Liver (tissue), 9 donors: ENCODE data around the gene GAB2. TPM values are rescaled to one million over a fixed set of nuclear protein-coding genes. Genes with fewer than 3 reads are reported as not detected.

Source experiments
- DNase-seq: peaks from one replicate; pipeline ENCODE4 v3.0.0-alpha.2; 2017; ENCODE audit warnings: low spot score
- H3K27ac ChIP-seq, 2 donors: one replicate each; pipeline ENCODE4 v1.7.0; 2013; ENCODE audit warnings: inconsistent platforms in 2 of 2, low read length in 2 of 2, control low read depth in 1 of 2, low read depth in 1 of 2, mild to moderate bottlenecking in 1 of 2
- H3K27me3 ChIP-seq, 4 donors: one replicate each; pipeline versions ENCODE4 v1.6.1 to v1.7.0; 2013; ENCODE audit warnings: low read length in 3 of 4, inconsistent platforms in 1 of 4, mild to moderate bottlenecking in 1 of 4, moderate library complexity in 1 of 4; ENCODE audit not compliant: control insufficient read depth in 4 of 4, insufficient read depth in 4 of 4
- H3K36me3 ChIP-seq, 4 donors: one replicate each; pipeline versions ENCODE4 v1.6.1 to v1.7.0; 2013; ENCODE audit warnings: low read length in 3 of 4, mild to moderate bottlenecking in 3 of 4, low read depth in 1 of 4, moderate library complexity in 1 of 4; ENCODE audit not compliant: control insufficient read depth in 4 of 4, insufficient read depth in 3 of 4
- H3K4me1 ChIP-seq, 4 donors: one replicate each; pipeline versions ENCODE4 v1.6.1 to v1.7.0; 2013; ENCODE audit warnings: low read length in 3 of 4, mild to moderate bottlenecking in 3 of 4, moderate library complexity in 1 of 4; ENCODE audit not compliant: control insufficient read depth in 4 of 4, insufficient read depth in 4 of 4
- H3K4me3 ChIP-seq, 3 donors: one replicate each; pipeline versions ENCODE4 v1.6.1 to v1.7.0; 2013; ENCODE audit warnings: low read length in 3 of 3, control low read depth in 1 of 3, low read depth in 1 of 3, mild to moderate bottlenecking in 1 of 3
- H3K9ac ChIP-seq, 2 donors: one replicate each; pipeline ENCODE4 v1.7.0; 2013; ENCODE audit warnings: low read length in 2 of 2, mild to moderate bottlenecking in 2 of 2, moderate library complexity in 2 of 2, control low read depth in 1 of 2, low read depth in 1 of 2
- H3K9me3 ChIP-seq, 4 donors: one replicate each; pipeline versions ENCODE4 v1.6.1 to v1.7.0; 2013; ENCODE audit warnings: low read length in 3 of 4; ENCODE audit not compliant: control insufficient read depth in 4 of 4
- EGR1 ChIP-seq, 2 donors: IDR thresholded peaks; 2 replicates each; pipeline ENCODE4 v1.6.1; 2016 to 2018; ENCODE audit warnings: antibody characterized with exemption in 2 of 2, low read depth in 2 of 2
- FOXA1 ChIP-seq: IDR thresholded peaks from 2 replicates; pipeline ENCODE4 v1.6.1; 2016; ENCODE audit warnings: antibody characterized with exemption
- FOXA2 ChIP-seq: IDR thresholded peaks from 2 replicates; pipeline ENCODE4 v1.6.1; 2016; ENCODE audit warnings: antibody characterized with exemption
- GABPA ChIP-seq, 2 donors: IDR thresholded peaks in 1 of 2; conservative IDR thresholded peaks in 1 of 2; 2 replicates each; pipeline ENCODE4 v1.6.1; 2016; ENCODE audit warnings: antibody characterized with exemption in 2 of 2, mild to moderate bottlenecking in 1 of 2, moderate library complexity in 1 of 2
- HNF4A ChIP-seq, 2 donors: conservative IDR thresholded peaks; 2 replicates each; pipeline ENCODE4 v1.6.1; 2016; ENCODE audit warnings: antibody characterized with exemption in 2 of 2, mild to moderate bottlenecking in 2 of 2
- HNF4G ChIP-seq: IDR thresholded peaks from 2 replicates; pipeline ENCODE4 v1.6.1; 2016; ENCODE audit warnings: antibody characterized with exemption
- JUND ChIP-seq, 2 donors: IDR thresholded peaks; 2 replicates each; pipeline ENCODE4 v1.6.1; 2016; ENCODE audit warnings: antibody characterized with exemption in 2 of 2
- NR2F2 ChIP-seq: IDR thresholded peaks from 2 replicates; pipeline ENCODE4 v1.6.1; 2016; ENCODE audit warnings: antibody characterized with exemption
- RAD21 ChIP-seq, 2 donors: IDR thresholded peaks; 2 replicates each; pipeline ENCODE4 v1.6.1; 2016; ENCODE audit warnings: antibody characterized with exemption in 2 of 2, mild to moderate bottlenecking in 2 of 2
- RXRA ChIP-seq, 2 donors: IDR thresholded peaks; 2 replicates each; pipeline ENCODE4 v1.6.1; 2017 to 2018; ENCODE audit warnings: antibody characterized with exemption in 2 of 2, mild to moderate bottlenecking in 1 of 2
- SP1 ChIP-seq: IDR thresholded peaks from 2 replicates; pipeline ENCODE4 v1.6.1; 2018; ENCODE audit warnings: antibody characterized with exemption, mild to moderate bottlenecking
- TAF1 ChIP-seq: conservative IDR thresholded peaks from 2 replicates; pipeline ENCODE4 v1.6.1; 2016; ENCODE audit warnings: antibody characterized with exemption, mild to moderate bottlenecking
- YY1 ChIP-seq: IDR thresholded peaks from 2 replicates; pipeline ENCODE4 v1.6.1; 2016; ENCODE audit warnings: antibody characterized with exemption, mild to moderate bottlenecking
- WGBS: extraction: QIAGEN DNeasy Blood & Tissue Kit; methylation state at CpG from one replicate; pipeline ENCODE4 v1.1.7; 2013; 5-methylcytosine and 5-hydroxymethylcytosine counted together
- polyA plus RNA-seq, 2 donors: library from polyadenylated mRNA; stranded (reverse) in 1 of 2; unstranded in 1 of 2; fragments of 200-250 nt in 1 of 2; fragments of >200 nt in 1 of 2; fragmentation: Nextera tagmentation in 1 of 2; extraction: Ambion mirVana in 1 of 2; gene quantifications; one replicate each; pipeline versions ENCODE4 v1.2.1 to v1.2.3, GENCODE V29; 2013 to 2015
- total RNA-seq, 2 donors: library from RNA; depleted of rRNA; stranded (reverse); fragments of >200 nt; gene quantifications; one replicate each; pipeline ENCODE4 v1.2.3, GENCODE V29; 2014
- TF ChIP-seq, protein P1 (sequence below): IDR thresholded peaks from 2 replicates; pipeline ENCODE4 v1.6.1; 2016; ENCODE audit warnings: antibody characterized with exemption
- TF ChIP-seq, protein P2 (sequence below): IDR thresholded peaks from 2 replicates; pipeline ENCODE4 v1.6.1; 2016; ENCODE audit warnings: antibody characterized with exemption, mild to moderate bottlenecking
- TF ChIP-seq, protein P3 (sequence below): IDR thresholded peaks from 2 replicates; pipeline ENCODE4 v1.6.1; 2016; ENCODE audit warnings: antibody characterized with exemption
- TF ChIP-seq, protein P4 (sequence below): IDR thresholded peaks from 2 replicates; pipeline ENCODE4 v1.6.1; 2016; ENCODE audit warnings: antibody characterized with exemption
- TF ChIP-seq, protein P5 (sequence below): fragments of 150-350 bp; IDR thresholded peaks from 2 replicates; pipeline ENCODE4 v1.5.1; 2017; ENCODE audit warnings: improper control_type of control experiment, low read depth, low read length; ENCODE audit not compliant: missing input control
- donor health status: healthy.
- donor health status: healthy.
- donor health status: healthy.
- donor health status: healthy.
- donor health status: healthy.

GAB2 gene
- total and polyA plus RNA-seq, 4 donors, result 1.3 to 3.6 (median 2.5) TPM

DNA sequence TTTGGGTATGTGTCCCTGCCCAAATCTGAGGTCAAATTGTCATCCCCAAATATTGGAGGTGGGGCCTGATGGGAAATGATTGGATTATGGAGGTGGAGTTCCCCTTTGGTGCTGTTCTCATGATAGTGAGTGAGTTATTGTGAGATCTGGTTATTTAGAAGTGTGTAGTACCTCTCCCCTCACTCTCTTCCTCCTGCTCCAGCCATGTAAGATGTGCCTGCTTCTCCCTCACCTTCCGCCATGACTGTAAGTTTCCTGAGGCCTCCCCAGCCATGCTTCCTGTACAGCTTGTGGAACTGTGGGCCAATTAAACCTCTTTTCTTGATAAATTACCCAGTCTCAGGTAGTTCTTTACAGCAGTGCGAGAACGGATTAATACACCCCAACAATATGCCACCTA is 9.0 kb downstream of the GAB2 start:
- Histone ChIP-seq H3K4me1 (no peaks in the 10 kb centered on the region), H3K4me3 (no peak overlapping the region), H3K36me3 (no peaks in the 10 kb centered on the region), H3K9me3 (peaks cover 0 to 3% (median 0%) of the 10 kb centered on the region in 4 donors), H3K9ac (no peak overlapping the region), H3K27ac (no peak overlapping the region), H3K27me3 (no peaks in the 10 kb centered on the region)
- WGBS, result over 99% methylated on average over 3 of the region's 3 CpGs
- TF ChIP-seq RAD21 (IDR thresholded peaks at IDR 0.05), result no peak
- no peak for TF ChIP-seq JUND (IDR thresholded peaks at IDR 0.05)
- TF ChIP-seq, protein P1, sequence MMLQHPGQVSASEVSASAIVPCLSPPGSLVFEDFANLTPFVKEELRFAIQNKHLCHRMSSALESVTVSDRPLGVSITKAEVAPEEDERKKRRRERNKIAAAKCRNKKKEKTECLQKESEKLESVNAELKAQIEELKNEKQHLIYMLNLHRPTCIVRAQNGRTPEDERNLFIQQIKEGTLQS, result no peak
- no peak for TF ChIP-seq EGR1 (IDR thresholded peaks at IDR 0.05; ENCODE audit: low read depth in 2 of 2)
- TF ChIP-seq RXRA (IDR thresholded peaks at IDR 0.05), result no peak
- TF ChIP-seq, protein P2, sequence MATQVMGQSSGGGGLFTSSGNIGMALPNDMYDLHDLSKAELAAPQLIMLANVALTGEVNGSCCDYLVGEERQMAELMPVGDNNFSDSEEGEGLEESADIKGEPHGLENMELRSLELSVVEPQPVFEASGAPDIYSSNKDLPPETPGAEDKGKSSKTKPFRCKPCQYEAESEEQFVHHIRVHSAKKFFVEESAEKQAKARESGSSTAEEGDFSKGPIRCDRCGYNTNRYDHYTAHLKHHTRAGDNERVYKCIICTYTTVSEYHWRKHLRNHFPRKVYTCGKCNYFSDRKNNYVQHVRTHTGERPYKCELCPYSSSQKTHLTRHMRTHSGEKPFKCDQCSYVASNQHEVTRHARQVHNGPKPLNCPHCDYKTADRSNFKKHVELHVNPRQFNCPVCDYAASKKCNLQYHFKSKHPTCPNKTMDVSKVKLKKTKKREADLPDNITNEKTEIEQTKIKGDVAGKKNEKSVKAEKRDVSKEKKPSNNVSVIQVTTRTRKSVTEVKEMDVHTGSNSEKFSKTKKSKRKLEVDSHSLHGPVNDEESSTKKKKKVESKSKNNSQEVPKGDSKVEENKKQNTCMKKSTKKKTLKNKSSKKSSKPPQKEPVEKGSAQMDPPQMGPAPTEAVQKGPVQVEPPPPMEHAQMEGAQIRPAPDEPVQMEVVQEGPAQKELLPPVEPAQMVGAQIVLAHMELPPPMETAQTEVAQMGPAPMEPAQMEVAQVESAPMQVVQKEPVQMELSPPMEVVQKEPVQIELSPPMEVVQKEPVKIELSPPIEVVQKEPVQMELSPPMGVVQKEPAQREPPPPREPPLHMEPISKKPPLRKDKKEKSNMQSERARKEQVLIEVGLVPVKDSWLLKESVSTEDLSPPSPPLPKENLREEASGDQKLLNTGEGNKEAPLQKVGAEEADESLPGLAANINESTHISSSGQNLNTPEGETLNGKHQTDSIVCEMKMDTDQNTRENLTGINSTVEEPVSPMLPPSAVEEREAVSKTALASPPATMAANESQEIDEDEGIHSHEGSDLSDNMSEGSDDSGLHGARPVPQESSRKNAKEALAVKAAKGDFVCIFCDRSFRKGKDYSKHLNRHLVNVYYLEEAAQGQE, result no peak
- TF ChIP-seq, protein P3, sequence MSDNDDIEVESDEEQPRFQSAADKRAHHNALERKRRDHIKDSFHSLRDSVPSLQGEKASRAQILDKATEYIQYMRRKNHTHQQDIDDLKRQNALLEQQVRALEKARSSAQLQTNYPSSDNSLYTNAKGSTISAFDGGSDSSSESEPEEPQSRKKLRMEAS, result no peak
- DNase-seq, result no peak

DNA sequence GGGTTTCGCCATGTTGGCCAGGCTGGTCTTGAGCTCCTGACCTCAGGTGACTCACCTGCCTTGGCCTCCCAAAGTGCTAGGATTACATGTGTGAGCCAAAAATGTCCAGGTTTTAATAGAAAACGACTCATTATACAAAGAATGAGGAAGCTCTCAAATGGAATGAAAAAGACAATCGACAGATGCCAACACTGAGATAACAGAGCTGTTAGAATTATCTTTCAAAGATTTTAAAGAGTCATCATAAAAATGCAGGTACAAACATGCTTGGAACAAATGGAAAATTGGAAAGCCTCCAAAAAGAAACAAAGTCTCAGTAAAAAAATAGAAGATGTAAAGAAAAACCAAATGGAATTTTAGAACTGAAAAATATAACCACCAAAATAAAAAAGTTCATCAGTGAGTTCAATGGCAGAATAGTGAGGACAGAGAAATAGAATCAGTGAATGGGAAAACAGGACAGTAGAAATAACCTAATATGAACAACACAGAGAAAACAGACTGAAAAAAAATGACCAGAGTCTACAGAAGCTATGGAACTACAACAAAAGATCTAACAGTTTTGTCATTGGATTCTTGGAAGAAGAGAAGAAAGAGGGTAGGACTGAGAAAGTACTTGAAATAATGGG is 10.9 kb downstream of the GAB2 start:
- Histone ChIP-seq H3K9ac (no peak overlapping the region), H3K9me3 (peaks cover 0 to 3% (median 0%) of the 10 kb centered on the region in 4 donors), H3K36me3 (no peaks in the 10 kb centered on the region), H3K27ac (no peak overlapping the region), H3K4me1 (no peaks in the 10 kb centered on the region), H3K4me3 (no peak overlapping the region), H3K27me3 (no peaks in the 10 kb centered on the region)
- TF ChIP-seq SP1, result no peak
- no peak for TF ChIP-seq HNF4G
- no peak for TF ChIP-seq TAF1
- TF ChIP-seq, protein P3, result no peak
- no peak for TF ChIP-seq NR2F2
- no peak for TF ChIP-seq YY1
- no peak for TF ChIP-seq GABPA (IDR thresholded peaks at IDR 0.05 in 1 of 2, conservative IDR thresholded peaks at IDR 0.05 in 1 of 2)
- TF ChIP-seq EGR1 (IDR thresholded peaks at IDR 0.05; ENCODE audit: low read depth in 2 of 2), result no peak
- TF ChIP-seq RAD21 (IDR thresholded peaks at IDR 0.05), result no peak
- no peak for TF ChIP-seq RXRA (IDR thresholded peaks at IDR 0.05)
- TF ChIP-seq JUND (IDR thresholded peaks at IDR 0.05), result no peak
- TF ChIP-seq, protein P4, sequence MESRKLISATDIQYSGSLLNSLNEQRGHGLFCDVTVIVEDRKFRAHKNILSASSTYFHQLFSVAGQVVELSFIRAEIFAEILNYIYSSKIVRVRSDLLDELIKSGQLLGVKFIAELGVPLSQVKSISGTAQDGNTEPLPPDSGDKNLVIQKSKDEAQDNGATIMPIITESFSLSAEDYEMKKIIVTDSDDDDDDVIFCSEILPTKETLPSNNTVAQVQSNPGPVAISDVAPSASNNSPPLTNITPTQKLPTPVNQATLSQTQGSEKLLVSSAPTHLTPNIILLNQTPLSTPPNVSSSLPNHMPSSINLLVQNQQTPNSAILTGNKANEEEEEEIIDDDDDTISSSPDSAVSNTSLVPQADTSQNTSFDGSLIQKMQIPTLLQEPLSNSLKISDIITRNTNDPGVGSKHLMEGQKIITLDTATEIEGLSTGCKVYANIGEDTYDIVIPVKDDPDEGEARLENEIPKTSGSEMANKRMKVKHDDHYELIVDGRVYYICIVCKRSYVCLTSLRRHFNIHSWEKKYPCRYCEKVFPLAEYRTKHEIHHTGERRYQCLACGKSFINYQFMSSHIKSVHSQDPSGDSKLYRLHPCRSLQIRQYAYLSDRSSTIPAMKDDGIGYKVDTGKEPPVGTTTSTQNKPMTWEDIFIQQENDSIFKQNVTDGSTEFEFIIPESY, result no peak
- TF ChIP-seq FOXA2, result no peak
- no peak for TF ChIP-seq HNF4A (conservative IDR thresholded peaks at IDR 0.05)
- TF ChIP-seq, protein P5, sequence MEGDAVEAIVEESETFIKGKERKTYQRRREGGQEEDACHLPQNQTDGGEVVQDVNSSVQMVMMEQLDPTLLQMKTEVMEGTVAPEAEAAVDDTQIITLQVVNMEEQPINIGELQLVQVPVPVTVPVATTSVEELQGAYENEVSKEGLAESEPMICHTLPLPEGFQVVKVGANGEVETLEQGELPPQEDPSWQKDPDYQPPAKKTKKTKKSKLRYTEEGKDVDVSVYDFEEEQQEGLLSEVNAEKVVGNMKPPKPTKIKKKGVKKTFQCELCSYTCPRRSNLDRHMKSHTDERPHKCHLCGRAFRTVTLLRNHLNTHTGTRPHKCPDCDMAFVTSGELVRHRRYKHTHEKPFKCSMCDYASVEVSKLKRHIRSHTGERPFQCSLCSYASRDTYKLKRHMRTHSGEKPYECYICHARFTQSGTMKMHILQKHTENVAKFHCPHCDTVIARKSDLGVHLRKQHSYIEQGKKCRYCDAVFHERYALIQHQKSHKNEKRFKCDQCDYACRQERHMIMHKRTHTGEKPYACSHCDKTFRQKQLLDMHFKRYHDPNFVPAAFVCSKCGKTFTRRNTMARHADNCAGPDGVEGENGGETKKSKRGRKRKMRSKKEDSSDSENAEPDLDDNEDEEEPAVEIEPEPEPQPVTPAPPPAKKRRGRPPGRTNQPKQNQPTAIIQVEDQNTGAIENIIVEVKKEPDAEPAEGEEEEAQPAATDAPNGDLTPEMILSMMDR, result no peak
- no peak for TF ChIP-seq FOXA1
- TF ChIP-seq, protein P2, result no peak
- WGBS, result 82% methylated on average over 3 of the region's 3 CpGs
- no peak for DNase-seq
